GM12891 (cell line): ENCODE results near the gene STX7.

ENCODE experiments used
- DNase-seq: peaks from one replicate; pipeline ENCODE4 v3.0.0; 2011; ENCODE audit warnings: low spot score; ENCODE audit not compliant: insufficient read length
- FAIRE-seq: peaks from 2 replicates; lab custom pipeline; 2011; peaks lifted over from hg19 to GRCh38; lab: Jason Lieb, UNC
- PAX5 ChIP-seq: IDR thresholded peaks from 2 replicates; pipeline ENCODE4 v1.6.1; 2011; ENCODE audit warnings: low read length, moderate library complexity, mild to moderate bottlenecking; ENCODE audit not compliant: insufficient read depth, severe bottlenecking
- POLR2A ChIP-seq: IDR thresholded peaks from 2 replicates; pipeline ENCODE4 v1.6.1; 2011; ENCODE audit warnings: low read depth, low read length, control low read depth
- POLR2AphosphoS5 ChIP-seq: IDR thresholded peaks from 2 replicates; pipeline ENCODE4 v1.6.1; 2011; ENCODE audit warnings: low read depth, low read length, control low read depth
- POU2F2 ChIP-seq: IDR thresholded peaks from 2 replicates; pipeline ENCODE4 v1.6.1; 2011; ENCODE audit warnings: low read depth, mild to moderate bottlenecking, control low read depth, low read length, moderate library complexity
- SPI1 ChIP-seq: IDR thresholded peaks from 2 replicates; pipeline ENCODE4 v1.6.1; 2011; ENCODE audit warnings: low read depth, low read length, control low read depth
- TAF1 ChIP-seq: IDR thresholded peaks from 2 replicates; pipeline ENCODE4 v1.6.1; 2011; ENCODE audit warnings: low read depth, low read length, control low read depth

STX7 gene

DNA sequence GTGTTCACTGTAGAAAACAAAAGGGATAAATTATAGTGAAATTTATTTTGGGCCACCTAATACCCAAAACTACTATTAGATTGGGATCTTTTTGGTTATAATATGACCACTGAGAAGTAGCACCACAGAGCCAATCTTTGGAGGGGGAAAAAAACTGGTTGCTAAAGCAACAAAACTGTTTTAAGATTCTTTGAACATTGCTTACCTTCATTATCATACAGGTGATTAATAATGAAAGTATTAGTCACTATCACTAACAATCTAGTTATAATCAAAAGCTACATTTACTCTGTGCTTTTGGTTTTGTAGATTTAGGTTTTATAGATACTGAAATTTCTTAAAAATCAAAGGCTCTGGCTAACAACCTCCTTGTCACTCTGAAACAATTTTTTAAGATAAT lies 31.7 kb downstream of the STX7 start:
- FAIRE-seq, result no peak
- DNase-seq, result no peak
- TF ChIP-seq SPI1 (no peak), POU2F2 (no peak), TAF1 (no peak)

DNA sequence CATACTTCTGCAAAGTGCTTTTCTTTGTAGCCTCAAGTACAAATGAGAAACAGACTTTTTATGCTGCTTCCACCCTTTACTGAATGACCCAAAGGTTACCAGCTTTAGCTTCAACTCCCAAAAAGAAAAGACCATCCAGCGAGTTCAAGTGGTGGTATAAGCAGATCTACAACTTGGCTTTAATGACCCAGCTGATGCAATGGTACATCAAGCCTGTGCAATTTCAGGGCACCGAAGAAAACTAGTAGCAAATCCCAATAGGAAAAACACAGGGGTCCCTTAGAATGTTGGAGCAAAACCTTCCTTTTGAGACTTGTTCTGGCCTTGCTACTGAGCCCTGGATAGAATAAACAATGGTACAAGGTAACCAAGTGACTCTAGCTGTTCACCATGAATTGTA lies 33.8 kb downstream of the STX7 start:
- no peak for DNase-seq
- no peak for TF ChIP-seq TAF1
- no peak for TF ChIP-seq POU2F2
- TF ChIP-seq POLR2AphosphoS5, result no peak
- no peak for TF ChIP-seq PAX5
- no peak for TF ChIP-seq POLR2A
- no peak for TF ChIP-seq SPI1
- FAIRE-seq, result no peak

DNA sequence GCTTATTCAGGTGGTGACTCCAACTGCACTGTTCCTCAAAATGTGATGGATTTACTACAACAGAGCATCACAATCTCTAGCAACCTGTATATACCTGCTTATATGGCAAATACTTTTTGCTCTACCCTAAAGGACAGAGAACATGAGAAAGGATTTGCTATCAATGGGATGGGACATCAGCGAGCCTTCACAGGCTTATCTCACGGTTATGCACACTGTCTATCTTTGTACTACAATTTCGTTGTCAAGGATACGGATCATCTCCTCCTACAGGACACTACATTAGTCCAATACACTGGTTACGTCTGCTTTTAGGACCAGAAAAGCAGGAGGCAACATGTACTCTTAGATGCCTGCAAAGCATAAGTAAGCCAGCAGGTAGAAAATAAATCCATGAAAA lies 34.2 kb downstream of the STX7 start:
- no peak for DNase-seq
- no peak for FAIRE-seq

DNA sequence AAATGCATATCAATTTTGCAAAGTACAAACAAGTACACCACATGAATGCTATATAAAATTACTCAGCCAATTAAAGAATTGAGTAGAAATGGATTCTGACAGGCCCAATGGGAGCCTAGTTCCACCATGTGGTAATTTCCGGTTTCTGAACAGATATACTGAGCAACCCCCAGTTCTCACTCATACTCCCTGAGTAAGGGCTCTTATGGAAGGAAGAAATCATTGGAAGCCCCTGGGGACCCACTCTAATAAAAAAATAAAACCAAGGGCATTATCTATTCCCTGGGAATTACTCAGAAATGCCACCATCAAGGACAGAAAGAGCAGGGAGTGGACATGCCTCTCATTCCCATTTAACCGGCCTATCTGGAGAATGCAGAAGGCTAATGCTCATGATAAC lies 34.6 kb downstream of the STX7 start:
- no peak for FAIRE-seq
- DNase-seq, result no peak
- TF ChIP-seq TAF1, result no peak
- TF ChIP-seq POLR2A, result no peak
- TF ChIP-seq PAX5, result no peak
- no peak for TF ChIP-seq POLR2AphosphoS5
- no peak for TF ChIP-seq POU2F2
- no peak for TF ChIP-seq SPI1

More for the DNA sequence above, 34.2 kb downstream of the STX7 start:
- no peak for TF ChIP-seq POLR2AphosphoS5
- no peak for TF ChIP-seq POU2F2
- TF ChIP-seq SPI1, result no peak
- TF ChIP-seq PAX5, result no peak
- no peak for TF ChIP-seq POLR2A
- TF ChIP-seq TAF1, result no peak

DNA sequence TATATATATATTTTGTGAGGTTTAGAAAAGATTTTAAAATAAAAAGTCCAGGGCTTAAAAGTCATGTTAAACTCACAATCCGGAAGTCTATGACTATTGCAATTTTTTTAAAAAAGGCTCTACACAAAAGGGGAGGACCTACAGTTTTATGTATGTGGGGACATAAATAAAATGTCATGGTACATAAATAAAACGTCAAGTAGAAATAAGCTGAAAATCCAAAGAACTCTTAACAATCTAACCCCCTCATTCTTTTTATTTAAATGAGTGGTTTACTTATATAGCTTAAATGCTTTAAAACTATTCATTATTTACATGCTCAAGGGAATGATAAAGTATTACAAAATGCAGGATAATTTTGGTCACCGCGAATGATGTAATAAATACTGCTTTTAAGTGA lies 36.2 kb downstream of the STX7 start:
- FAIRE-seq (no peak), DNase-seq (no peak)
- TF ChIP-seq SPI1 (no peak), POLR2A (no peak), PAX5 (no peak), TAF1 (no peak), POLR2AphosphoS5 (no peak), POU2F2 (no peak)

DNA sequence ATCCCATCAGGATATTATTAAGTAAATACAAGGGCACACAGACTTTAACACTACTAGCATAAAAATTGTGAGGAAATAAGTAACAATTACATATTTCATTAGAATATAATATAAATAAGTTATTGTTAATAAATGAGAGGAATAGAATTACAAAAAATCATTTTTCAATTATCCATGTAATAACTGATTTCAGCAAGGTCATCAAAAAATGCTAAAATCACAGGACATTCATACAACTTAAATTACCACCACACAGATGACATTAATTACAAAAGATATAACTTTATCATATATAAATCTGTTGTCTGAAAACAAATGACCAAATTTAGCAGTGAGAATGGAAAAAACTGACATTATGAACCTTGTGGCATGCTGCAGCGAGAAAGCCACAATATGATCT lies 37.0 kb downstream of the STX7 start:
- no peak for TF ChIP-seq POU2F2
- TF ChIP-seq POLR2A, result no peak
- TF ChIP-seq PAX5, result no peak
- no peak for TF ChIP-seq POLR2AphosphoS5
- no peak for TF ChIP-seq SPI1
- DNase-seq (no peak), FAIRE-seq (no peak)

DNA sequence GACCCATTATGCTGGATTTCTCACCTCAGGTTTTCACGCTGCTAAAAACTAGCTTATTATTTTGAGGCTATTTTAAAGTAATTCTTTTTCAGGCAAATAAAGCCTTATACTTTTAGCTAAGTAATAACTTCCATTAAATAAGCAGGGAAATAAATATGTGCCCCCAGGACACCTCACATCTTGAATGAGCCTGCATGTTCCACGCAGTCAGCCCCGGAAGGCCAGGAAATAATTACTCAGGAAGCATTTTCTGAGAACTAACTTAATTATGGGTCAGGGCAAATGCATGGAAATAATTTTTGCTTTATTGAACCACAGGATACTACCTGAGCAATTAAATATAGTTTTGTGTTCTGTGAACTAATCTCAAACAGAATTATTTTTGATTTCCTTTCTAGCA lies 41.1 kb downstream of the STX7 start:
- DNase-seq, result no peak
- no peak for FAIRE-seq
- TF ChIP-seq POLR2A (no peak), PAX5 (no peak), POU2F2 (no peak), SPI1 (no peak), TAF1 (no peak), POLR2AphosphoS5 (no peak)

DNA sequence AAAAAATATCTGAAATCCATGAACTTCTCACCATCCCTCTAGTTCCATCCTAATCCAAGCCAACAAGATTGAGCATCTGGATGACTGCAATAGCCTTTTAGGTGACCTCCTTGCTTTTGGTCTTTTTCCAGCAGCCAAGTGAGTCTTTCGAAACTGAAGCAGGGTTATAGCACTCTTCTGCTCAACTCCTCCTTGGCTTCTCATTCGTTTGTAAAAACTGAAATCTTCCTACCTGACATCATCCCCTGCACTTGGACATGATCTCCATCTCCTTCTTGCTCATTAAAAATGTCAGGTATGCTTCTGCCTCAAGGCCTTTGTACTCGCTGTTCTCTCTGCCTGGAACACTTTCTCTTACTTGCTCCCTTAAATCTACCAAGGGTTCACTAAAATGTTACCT lies 46.0 kb downstream of the STX7 start:
- FAIRE-seq, result peak; percentile 61
- no peak for DNase-seq

DNA sequence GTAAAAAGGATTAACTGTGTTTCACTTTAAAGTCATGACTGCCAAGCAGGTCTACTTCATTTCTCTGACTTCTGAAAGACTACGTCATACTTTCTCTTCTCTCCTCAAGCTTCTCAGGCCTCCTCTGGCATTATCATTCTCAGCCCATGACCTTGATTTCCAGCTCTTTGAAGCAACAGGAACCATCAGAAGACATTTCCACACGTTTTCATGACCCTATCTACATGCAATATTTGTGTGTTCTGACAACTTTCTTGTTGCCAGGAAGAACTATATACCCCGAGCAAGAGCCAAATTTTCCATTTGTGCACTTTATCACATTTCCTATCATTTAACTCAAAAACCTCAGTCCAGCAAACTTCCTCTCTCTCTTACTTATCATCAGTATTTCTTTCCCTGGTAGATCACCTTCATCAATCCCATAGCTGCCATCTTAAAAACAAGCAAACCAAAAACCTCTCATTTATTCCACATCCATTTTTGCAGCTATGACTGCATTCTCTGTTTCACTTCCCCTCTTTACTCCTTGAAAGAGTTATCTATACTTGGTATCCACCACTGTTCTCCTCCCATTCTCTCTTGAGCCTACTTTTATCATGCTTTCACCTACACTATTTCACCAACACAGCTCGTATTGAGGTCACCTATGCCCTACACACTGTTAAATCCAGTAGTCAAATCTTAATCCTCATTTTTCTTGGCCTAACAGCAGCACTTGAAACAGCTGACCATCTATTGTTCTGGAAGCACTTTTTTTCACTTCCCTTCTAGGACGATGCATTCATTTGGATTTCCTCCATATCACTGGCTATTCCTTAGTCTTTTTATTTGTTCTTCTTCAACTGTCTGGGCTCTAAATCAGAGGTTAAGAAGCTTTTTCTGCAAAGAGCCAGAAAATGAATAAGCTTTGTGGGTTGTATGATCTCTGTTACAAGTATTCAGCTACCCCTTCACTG lies 47.1 kb downstream of the STX7 start:
- DNase-seq (peak; percentile 4), FAIRE-seq (peak; percentile 62)
- TF ChIP-seq POLR2A (no peak), POU2F2 (no peak), POLR2AphosphoS5 (no peak), SPI1 (peak; percentile 98)

More for the DNA sequence above, 46.0 kb downstream of the STX7 start:
- TF ChIP-seq POLR2A (no peak), PAX5 (no peak), TAF1 (no peak), SPI1 (no peak), POU2F2 (no peak), POLR2AphosphoS5 (no peak)

DNA sequence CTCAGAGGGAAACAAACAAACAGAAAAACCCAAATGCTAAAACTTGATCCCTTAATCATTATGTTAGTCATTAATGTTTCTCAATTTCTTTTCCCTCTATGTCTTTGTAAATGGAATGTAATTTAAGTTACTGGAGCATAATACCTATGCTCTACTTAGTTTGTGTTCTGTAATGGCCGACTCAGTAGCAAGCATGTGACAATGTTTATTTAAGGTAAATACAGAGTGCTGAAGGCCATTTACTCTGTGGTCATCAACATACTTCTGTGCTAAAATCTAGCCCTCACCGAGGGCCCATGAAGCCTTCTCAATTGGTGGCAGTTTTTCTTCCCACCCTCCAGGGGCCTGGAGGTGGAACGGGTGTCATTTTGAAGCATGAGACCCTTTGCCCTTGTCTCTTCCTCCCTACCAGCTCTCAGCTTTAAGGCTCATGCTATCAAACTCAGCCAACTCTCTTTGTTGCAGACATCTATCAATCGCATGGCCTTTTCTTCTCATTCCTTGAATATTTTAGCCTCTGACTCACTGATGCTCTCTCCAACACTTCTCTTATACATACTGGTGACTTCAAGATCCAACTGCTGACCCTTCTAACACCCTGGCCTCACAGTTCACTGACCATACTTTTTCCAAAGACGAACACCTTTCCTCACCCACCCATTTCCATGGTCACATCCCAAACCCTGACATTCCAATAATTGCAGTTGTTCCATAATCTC lies 48.2 kb downstream of the STX7 start:
- no peak for DNase-seq
- FAIRE-seq, result peak; percentile 47
- no peak for TF ChIP-seq PAX5
- TF ChIP-seq POLR2A, result no peak
- TF ChIP-seq TAF1, result no peak
- TF ChIP-seq POLR2AphosphoS5, result no peak
- TF ChIP-seq POU2F2, result no peak
- TF ChIP-seq SPI1, result no peak
